ENCODE measurements around the gene VNN1. TPM values are rescaled to one million over a fixed set of nuclear protein-coding genes. Genes with fewer than 3 reads are reported as not detected.
"Not testable (repeated sequence)": the region's sequence is repeated elsewhere in the genome, so short reads cannot be mapped to it uniquely, and the experiment has no call there.

The VNN1 gene
- total RNA-seq, 4 donors from 2014 or later, result 2.5 to 21.4 (median 6.0) TPM

- ATAC-seq (ENCODE audit: low FRiP score), result no peak
- TF ChIP-seq, protein P1, sequence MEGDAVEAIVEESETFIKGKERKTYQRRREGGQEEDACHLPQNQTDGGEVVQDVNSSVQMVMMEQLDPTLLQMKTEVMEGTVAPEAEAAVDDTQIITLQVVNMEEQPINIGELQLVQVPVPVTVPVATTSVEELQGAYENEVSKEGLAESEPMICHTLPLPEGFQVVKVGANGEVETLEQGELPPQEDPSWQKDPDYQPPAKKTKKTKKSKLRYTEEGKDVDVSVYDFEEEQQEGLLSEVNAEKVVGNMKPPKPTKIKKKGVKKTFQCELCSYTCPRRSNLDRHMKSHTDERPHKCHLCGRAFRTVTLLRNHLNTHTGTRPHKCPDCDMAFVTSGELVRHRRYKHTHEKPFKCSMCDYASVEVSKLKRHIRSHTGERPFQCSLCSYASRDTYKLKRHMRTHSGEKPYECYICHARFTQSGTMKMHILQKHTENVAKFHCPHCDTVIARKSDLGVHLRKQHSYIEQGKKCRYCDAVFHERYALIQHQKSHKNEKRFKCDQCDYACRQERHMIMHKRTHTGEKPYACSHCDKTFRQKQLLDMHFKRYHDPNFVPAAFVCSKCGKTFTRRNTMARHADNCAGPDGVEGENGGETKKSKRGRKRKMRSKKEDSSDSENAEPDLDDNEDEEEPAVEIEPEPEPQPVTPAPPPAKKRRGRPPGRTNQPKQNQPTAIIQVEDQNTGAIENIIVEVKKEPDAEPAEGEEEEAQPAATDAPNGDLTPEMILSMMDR (IDR thresholded peaks at IDR 0.05), result no peak
Observed at GRCh38 chr6:132690678-132691077, 23.2 kb downstream of the VNN1 start.

GRCh38 chr6:132687306-132687705 is 26.5 kb downstream of the VNN1 start:
- ATAC-seq (ENCODE audit: low FRiP score), result peak; percentile 55
- TF ChIP-seq, protein P1 (IDR thresholded peaks at IDR 0.05), result no peak

More at GRCh38 chr6:132690678-132691077, 23.2 kb downstream of the VNN1 start:
- no peak for DNase-seq (ENCODE audit: low spot score)

GRCh38 chr6:132686531-132686930 is 27.3 kb downstream of the VNN1 start:
- DNase-seq (ENCODE audit: low spot score) (no peak), ATAC-seq (ENCODE audit: low FRiP score) (no peak)
- TF ChIP-seq, protein P1 (IDR thresholded peaks at IDR 0.05), result no peak

More at GRCh38 chr6:132687306-132687705, 26.5 kb downstream of the VNN1 start:
- DNase-seq (ENCODE audit: low spot score), result no peak

GRCh38 chr6:132685009-132685408 is 28.8 kb downstream of the VNN1 start:
- TF ChIP-seq, protein P1 (IDR thresholded peaks at IDR 0.05), result no peak
- DNase-seq (ENCODE audit: low spot score) (no peak), ATAC-seq (ENCODE audit: low FRiP score) (no peak)

DNA sequence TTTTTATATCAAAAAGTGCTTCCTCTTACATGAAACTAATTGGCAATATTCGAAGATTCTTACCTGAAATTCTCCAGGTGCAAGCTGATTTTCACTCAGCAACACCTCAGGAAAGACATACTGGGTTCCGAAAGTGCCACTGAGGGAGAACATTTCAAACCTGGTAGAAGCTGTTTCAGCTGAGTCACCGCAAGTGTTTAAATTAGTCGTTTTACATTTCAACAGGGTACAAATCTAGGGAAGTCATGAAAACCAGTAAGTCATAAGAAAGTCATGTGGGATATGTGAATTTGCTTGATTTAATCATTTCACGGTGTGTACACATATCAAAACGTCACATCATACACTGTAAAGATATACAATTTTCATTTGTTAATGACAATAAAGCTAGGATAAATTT is 29.6 kb downstream of the VNN1 start:
- ATAC-seq (ENCODE audit: low FRiP score) (no peak), DNase-seq (ENCODE audit: low spot score) (no peak)
- TF ChIP-seq, protein P1 (IDR thresholded peaks at IDR 0.05), result no peak

- peak; percentile 95 for ATAC-seq (ENCODE audit: low FRiP score)
- TF ChIP-seq, protein P1 (IDR thresholded peaks at IDR 0.05), result no peak
- DNase-seq (ENCODE audit: low spot score), result no peak
Observed at GRCh38 chr6:132683543-132683942, 30.3 kb downstream of the VNN1 start.

DNA sequence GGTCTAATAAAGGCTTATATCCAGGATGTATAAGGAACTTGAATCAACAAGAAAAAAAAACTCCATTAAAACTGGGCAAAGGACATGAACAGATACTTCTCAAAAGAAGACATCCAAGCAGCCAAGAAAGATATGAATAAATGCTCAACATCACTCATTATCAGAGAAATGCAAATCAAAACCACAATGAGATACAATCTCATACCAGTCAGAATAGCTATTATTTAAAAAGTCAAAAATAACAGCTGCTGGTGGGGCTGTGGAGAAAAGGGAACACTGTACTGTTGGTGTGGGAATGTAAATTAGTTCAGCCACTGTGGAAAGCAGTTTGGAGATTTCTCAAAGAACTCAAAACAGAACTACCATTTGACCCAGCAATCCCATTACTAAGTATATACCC is 34.8 kb downstream of the VNN1 start:
- ATAC-seq (ENCODE audit: low FRiP score); DNase-seq (ENCODE audit: low spot score): not testable (repeated sequence)

DNA sequence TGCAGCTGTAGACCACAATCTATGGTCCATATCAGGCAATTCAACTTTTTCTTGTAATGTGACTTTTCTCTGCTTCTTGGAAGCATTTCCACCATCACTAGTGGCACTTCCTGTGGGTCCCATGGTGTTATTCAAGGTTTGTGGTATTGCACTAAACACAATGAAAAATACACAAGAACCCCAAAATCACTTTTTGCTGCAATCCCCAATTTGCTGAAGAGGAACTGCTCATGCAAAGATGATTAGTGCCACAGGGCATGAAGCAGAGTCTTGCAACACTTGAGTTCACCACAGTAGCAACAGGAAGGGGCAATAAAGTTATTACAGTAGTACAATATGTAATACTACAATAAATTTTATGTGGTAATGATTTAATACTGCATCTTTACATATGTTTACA is 38.1 kb downstream of the VNN1 start:
- ATAC-seq (ENCODE audit: low FRiP score), result no peak
- TF ChIP-seq, protein P1 (IDR thresholded peaks at IDR 0.05), result no peak
- DNase-seq (ENCODE audit: low spot score), result no peak
